SKM-1 treated with dmso at 0.1 percent for 144 hours (cell line): ENCODE results near the gene SHCBP1.

Experiments used
- DNase-seq: peaks from one replicate; lab custom pipeline; 2025; ENCODE audit not compliant: unreplicated experiment; lab: John Stamatoyannopoulos, UW

The SHCBP1 gene

DNA sequence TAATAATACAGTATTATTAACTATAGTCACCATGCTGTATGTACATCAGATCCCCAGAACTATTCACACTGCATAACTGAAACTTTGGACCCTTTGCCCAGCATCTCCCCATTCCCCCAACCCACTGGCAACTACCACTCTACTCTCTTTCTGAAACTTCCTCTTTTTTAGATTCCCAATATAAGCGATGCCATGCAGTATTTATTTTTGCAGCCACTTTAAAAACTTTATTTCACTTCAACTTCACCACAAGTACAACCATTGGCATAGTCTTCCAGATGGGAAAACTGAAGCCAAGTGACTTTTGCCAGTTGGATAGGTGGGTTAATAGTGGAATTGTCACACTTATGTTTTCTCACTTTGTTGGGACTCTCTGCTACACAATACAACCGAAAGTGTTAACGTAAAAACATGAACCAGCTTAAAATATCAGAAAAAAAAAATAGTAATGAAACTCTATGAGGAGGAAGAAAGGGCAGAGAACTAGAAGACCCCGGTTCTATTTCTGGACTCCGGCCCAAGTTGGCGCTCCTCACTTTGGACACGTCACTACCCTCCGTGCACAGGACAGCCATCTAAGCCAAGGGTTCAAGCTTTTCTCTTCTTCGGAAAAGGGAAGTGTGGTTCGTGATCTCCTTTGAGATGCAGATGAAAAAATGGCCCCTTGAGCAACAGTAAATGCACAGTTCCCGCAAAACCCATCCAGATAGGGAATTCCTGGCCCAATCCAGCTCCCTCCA lies 743 bp downstream of the SHCBP1 start:
- DNase-seq = peak; percentile 22

DNA sequence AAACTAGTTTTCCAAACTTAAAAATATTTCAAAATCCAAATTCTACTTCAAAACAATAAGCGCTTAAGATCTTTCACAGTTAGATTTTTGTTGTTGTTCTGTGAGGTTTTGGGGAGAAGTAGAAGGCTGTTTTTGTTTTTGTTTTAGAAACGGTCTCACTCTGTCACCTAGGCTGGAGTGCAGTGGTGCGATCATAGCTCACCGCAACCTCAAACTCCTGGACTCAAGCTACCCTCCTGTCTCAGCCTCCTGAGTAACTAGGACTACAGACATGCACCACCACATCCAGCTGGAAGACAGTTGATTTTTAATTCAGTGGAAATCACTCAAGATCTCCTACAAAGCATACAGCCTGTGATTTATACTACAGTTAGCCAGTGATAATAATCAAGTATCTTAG lies 2.7 kb downstream of the SHCBP1 start:
- no peak for DNase-seq

DNA sequence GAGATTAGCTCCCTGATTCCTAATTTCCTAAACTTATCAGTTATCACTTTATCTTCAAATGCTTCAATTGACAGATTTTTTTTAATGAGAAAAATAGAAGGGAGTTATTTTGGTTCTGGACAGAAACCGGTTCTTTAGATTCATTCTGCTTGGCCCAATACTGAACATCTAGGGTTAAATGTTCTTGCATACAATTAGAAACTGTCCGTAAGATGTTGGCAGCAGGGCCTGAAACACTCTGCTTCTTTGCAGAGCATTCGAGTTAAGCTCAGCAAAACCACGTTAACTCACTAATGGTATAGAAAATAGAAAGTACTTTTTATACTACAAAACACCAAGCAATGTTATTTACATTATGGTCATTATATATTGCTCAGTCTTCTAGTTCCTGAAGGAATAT lies 7.2 kb downstream of the SHCBP1 start:
- DNase-seq = no peak

GRCh38 chr16:46613352-46613751 lies 7.8 kb downstream of the SHCBP1 start:
- no peak for DNase-seq

DNA sequence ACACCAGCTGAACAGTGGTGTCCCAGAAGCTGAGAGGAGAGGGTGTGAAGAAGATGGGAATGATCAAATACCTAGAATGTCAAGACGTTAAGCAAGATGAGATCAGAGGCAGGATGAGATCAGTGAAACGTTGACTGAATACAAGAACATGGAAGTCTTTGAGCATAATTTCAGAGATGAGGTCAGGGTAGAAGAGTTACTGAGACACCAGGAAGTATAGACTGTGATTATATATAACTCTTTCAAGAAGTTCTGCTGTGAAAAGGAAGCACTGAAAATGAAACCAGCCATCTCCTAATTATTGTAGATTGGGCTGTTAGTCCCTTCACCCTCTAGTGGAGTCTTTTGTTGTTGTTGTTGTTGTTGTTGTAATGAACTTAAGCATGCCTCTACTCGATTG lies 9.1 kb downstream of the SHCBP1 start:
- DNase-seq = no peak

DNA sequence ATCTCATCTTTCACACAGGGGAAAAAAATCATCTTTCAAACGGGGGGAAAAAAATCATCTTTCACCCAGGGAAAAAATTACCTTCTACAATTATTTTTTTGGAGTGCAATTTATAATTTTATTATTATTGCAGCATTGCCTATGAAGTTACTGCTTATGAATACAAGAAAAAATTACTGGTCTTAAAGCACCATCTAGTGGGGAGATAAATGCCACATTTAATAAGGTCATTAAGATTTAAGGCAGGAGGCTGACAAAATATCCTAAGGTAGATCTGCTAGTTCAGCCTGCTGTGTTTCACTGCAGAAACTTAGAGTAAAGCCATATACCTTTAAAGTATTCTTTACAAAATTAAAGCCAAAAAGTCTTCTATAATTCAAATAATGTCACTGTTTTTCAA lies 13.7 kb downstream of the SHCBP1 start:
- DNase-seq = no peak

GRCh38 chr16:46606231-46606630 lies 14.9 kb downstream of the SHCBP1 start:
- no peak for DNase-seq

GRCh38 chr16:46591257-46591656 lies 29.9 kb downstream of the SHCBP1 start:
- DNase-seq = no peak

- DNase-seq = no peak
Observed at GRCh38 chr16:46586011-46586577, 35.1 kb downstream of the SHCBP1 start.

- no peak for DNase-seq
Observed at GRCh38 chr16:46583036-46583435, 38.1 kb downstream of the SHCBP1 start.

DNA sequence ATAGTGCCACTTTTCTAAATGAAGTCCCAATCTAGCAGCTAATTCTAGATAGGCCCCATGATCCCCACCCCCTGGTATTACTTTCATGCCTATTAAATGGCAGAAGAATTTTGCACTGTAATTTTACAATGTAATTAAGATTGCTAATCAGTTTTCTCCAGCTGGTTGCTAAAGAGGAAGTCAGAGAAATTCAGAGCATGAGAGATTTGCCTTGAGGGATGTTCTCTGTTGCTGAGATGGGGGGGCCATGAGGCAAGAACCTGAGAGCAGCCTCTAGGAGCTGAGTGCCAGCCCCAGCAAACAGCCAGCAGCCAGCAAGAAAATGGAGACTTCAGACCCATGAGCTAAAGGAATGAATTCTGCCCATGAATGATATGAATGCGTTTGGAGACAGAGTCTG lies 38.9 kb downstream of the SHCBP1 start:
- no peak for DNase-seq

GRCh38 chr16:46577988-46578579 lies 43.1 kb downstream of the SHCBP1 start:
- no peak for DNase-seq

GRCh38 chr16:46573834-46574159 lies 47.4 kb downstream of the SHCBP1 start:
- no peak for DNase-seq

- DNase-seq = no peak
Observed at GRCh38 chr16:46573008-46573833, 48.0 kb downstream of the SHCBP1 start.

DNA sequence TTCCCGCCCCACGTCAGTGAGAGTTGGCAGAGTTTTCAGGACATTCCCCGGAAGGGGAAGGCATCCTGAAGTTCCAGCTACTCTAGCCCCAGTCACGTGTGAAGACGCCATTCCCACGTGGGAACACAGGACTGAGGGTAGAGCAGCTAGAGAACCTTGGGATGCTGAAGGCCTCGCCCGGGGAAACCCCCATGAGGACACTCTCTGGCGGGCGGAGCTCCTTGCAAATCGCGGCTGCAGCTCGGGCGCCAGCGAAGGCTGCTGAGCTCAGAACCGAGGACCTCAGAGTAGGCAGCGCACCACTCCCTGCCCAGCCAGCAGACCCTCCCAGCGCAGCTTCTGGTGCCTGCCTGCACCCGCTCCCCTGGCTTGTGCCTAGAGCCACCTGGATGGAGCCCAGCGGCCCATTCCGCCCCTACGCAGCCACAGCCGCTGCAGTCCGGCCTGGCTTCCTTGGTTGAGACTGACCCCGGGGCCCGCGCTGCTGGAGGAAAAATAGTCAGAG lies 51.9 kb downstream of the SHCBP1 start:
- no peak for DNase-seq

DNA sequence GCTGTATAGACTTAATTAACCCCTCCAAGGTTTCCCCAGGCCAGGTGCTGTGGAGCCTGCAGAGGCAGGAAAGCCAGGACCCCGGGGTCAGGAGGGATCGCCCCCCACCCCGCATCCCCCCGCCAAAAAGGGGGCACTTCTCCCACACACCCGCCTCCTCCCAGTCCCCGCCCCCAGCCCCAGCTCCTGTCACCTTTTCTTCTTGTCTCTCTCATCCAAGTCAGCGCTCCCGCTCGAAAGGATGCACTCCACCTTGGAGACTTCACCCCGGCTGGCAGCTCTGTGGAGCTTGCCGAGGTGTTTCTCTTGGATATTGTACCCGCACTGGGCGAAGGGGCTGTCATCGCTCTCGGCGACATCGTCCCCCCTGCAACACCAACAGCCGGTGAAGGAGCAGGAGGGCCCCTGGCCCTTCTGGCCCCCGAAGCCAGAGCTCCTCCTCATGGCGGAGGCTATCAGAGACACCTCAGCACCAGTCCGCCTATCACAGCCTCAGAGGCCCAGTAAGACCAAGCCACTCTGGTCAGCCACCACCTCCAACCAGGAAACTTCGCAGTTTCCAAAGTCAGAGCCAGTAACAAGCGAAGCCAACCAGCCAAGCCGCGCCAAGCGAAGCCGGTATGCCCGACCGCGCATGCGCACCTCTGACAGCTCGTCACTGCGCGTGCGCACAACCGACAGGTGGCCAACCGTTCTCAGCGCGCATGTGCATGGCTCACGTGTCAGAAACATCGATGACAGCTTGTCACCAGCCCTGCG lies 52.5 kb downstream of the SHCBP1 start:
- no peak for DNase-seq

DNA sequence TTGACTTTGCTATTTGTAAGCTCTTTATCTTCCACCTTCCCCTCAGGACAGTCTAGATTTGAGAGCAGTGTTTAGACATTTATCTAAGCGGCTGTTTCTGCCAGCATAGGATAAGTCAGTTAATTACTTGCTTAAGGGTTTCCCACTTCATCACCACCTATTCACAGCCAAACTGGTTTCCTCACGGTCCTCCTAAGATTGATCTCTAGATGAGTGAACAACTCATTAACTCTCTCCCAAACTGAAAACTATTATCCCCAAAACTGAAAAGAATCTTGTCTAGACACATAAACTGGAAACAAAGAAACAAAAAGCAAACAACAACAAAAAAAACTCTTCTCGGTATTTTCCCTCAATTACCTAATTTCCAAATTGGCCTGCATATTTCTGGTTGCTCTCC lies 58.2 kb downstream of the SHCBP1 start:
- DNase-seq = no peak

DNA sequence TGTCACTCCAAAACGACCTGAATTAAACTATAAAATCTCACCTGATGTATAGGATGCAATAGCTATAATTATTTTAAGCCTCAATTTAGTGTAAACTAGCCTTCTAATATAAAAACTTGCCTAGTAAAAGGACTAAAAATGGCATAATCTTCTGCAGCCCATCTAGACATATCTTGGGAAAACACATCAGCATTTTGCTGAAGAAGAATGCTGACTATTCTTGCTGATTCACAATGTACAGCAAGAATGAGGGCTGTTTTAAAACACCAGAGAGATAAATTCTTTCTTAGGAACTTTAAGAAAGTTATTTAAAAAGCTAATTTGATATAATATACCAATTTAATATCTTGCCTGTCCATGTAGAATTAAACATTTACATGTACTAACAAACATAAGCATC lies 63.2 kb downstream of the SHCBP1 start:
- DNase-seq = no peak

- DNase-seq = no peak
Observed at GRCh38 chr16:46555951-46556350, 65.2 kb downstream of the SHCBP1 start.

- peak; percentile 51 for DNase-seq
Observed at GRCh38 chr16:46554435-46554834, 66.7 kb downstream of the SHCBP1 start.

DNA sequence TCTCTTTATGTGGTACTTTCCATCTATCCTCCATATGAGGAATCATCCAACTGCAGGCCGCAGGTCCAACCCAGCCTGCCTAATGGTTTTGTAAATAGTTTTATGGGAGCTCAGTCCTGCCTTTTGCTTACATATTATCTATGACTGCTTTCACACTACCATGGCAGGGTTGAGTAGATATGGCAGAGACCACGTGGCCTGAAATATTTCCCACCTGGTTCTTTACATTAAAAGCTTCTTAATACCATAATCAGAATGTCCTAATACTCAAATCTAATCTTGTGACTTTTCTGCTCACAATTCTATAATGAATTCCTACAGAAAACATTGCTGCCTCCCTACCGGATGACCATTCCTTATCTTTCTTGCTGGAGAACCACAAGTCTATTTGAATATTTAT lies 71.7 kb downstream of the SHCBP1 start:
- no peak for DNase-seq
